Non-pigmented ciliary epithelial cell (primary cell): ENCODE measurements around the gene KAT8.
"Not testable (repeated sequence)": the region's sequence is repeated elsewhere in the genome, so short reads cannot be mapped to it uniquely, and the experiment has no call there.

Experiments
- DNase-seq: peaks from one replicate; pipeline ENCODE4 v3.0.0-alpha.2; 2010; ENCODE audit warnings: low read depth

The KAT8 gene

DNA sequence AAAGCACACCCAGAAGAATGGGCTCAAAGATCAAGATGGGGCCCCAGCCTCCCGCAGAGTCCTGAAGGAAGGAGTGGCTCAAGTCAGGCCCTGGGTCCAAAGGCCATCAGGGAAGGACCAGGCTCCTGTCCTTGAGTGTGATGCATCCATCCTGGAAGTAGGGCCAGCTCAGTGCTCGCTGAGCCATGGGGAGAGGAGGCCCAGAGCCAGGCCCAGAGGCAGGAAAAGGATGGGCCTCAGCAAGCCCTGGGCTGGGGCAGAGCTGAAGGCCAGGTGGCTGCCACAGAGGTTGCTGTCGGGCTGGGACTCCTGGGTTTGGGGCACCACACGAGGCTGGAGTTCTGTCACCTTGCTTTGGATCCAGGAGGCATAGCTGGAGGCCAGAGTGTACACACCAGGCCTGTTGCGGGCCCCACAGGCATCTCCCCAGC lies 14.4 kb downstream of the KAT8 start:
- DNase-seq, result no peak

- DNase-seq, result no peak
Measured at GRCh38 chr16:31132303-31132979, 15.0 kb downstream of the KAT8 start.

DNA sequence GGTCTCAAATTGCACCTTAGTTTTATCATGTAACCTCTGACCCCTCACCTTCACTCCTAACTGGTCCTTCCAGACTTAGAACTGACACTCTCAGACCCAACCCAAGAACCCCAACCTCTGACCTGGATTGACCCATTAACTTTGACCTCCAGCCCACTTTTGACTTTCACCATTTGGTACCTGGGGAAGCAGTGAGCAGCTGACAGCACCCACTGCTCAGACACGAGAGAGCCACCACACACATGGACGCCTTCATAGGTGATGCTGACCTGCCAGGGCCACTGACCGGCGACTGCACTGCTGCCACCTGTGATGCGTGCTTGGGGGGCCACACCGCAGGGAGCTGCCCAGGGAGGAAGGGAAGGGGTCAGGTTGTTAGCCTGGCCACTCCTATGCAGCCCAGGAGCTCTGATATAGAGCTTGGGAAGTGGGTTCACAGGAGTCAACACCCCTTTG lies 15.6 kb downstream of the KAT8 start:
- no peak for DNase-seq

DNA sequence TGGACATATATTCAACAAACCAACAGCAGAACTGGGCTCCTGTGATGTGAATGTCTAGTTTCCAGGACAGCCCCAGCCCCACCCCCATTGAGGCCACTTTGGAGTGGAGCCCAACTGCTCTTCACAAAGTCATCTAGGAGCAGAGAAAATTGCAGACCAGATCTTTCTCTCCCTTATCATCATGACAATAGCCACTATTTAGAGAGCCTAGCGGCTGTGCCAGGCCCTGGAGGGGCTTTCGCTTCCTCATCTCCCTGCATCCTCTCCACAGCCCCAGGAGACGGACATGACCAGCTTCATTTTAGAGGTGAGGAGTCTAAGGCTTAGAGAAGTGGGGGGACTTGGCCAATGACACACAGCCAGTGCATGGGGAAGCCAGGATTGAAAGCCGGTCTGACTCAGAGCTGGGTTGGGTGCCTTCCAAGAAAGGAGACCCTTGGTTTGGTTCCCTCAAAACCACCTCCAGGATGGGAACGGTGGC lies 16.7 kb downstream of the KAT8 start:
- DNase-seq, result no peak

DNA sequence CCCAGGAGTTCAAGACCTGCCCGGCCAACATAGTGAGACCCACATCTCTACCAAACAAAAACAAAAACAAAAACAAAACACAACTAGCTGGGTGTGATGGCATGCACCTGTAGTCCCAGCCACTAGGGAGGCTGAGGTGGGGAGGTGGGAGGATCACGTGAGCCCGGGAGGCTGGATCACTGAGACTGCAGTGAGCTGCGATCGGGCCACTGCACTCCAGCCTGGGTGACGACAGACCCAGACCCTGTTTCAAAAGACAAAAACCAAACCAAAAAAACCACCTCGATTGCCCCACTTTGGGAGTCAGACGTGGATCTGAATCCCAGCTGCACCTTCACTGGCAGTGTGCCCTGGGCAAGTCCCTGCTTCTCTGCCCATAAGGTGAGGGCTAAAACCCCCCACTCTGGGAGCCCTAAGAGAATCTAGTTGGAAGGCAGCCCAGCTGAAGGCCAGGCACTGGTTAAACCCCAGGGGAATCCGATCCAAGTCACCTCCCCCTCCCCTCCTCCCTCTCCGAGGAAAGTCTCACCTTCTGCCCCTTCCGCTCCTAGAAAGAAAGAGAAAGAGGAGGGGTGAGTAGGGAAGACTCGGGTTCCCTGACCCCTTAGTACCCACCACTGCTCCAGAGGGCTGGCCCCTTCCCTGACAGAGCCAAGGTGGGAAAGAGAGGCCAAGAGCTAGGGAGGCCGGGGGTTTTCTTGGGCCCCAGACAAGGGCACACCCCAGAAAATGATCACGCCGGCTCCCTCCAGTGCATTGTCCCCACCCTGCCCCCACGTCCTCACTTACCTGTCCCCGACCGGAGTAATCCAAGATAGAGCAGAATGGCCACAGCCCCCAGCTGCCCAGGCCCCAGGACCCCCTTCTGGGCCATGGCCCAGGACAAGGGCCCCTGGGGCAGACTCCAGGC lies 17.4 kb downstream of the KAT8 start:
- no peak for DNase-seq

DNA sequence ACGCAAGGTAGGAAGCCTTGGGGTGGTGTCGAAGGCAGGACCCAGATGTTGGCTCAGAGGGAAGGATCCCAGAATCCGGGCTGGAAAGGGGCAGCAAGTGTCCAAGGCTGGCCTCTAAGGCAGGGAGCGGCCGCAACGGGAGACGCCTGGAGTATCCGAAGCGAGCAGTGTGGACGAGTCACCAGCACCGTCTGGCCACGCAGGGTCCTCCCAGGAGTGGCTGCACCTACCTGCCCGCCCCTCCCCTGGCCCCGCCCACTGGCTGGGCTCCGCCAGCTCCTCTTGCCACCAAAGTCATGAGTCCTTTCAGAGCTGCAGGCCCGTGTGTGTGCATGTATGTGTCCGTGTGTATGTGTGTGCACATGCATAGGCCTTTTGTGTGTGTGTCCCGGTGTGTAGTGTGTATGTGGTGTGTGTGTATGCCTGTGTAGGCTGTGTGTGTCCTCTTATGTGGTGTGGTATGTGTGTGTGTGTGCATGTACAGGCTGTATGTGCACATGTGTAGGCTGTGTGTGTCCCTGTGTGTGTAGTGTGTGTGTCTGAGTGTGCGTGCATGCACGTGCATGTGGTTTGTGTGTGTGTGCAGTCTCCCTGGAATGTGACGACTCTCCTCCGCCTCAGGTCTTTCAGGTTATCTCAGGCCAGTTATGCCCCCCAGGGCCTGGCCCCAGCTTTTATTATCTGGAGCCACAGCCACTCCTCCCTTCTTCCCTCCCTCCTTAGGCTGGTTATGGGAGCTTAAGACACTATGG lies 18.2 kb downstream of the KAT8 start, which contains the start of gene PRSS8:
Gene PRSS8 (minus strand): TSS at position 193 of the 752 bp plus-strand sequence. CDS start 229 bp downstream, outside the sequence.
- no peak for DNase-seq

DNA sequence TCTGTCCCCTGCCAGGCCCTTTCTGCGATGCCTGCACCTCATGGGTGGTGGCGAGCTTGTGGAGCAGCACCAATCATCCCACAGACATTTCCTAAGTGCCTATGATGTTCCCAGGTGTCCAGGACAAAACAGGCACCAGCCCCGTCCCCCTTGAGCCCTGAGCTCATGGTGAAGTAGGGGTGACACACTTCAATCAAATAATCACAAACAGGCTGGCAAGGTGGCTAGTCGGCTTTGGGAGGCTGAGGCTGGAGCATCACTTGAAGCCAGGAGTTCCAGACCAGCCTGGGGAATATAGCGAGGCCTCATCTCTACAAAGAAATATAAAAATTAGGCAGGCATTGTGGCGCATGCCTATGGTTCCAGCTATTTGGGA lies 18.8 kb downstream of the KAT8 start:
- DNase-seq, result no peak

GRCh38 chr16:31136822-31137499 lies 19.5 kb downstream of the KAT8 start:
- not testable (repeated sequence) for DNase-seq

- no peak for DNase-seq
Measured at GRCh38 chr16:31138621-31139578, 21.4 kb downstream of the KAT8 start.

DNA sequence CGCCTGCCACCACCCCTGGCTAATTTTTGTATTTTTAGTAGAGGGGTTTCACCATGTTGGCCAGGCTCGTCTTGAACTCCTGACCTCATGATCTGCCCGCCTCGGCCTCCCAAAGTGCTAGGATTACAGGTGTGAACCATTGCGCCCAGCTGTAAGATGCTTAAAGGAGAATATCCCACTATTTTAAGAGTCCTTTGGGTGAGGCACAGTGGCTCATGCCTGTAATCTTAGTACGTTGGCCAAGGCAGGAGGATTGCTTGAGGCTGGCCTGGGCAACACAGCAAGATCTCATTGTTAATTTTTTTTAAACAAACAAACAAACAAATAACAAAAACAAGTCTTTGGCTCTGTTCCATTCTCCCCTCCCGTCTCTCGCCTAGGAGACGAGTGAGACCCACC lies 23.6 kb downstream of the KAT8 start:
- not testable (repeated sequence) for DNase-seq

DNA sequence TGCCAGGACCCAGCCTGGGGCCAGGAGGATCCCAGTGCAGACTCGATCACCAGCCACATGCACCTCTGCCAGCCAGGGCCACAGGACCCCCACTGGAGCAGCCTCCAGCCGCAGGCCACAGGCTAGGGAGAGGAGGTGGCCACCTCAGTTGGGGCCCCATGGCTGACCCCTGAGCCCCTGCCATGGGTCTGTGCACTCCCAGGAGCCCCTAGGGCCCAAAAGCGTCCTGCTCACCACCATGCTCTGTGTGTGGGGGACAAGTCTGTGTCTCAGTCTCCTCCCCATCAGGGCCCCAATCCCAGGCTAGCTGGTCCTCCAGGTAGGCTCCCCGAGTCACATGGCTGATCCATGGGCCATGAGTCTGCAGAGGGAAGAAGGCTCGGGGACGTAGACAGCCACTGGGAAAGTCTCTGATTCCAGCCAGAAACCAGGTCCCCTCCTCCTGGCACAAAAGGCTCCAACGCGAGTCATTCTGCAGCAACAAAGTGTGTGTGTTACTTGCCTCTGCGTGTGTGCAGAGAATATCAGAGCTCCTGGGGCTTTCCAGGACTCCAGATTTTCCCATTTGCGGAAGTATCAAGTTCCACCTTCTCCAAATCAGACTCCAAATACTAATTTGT lies 24.1 kb downstream of the KAT8 start:
- peak; percentile 27 for DNase-seq

- DNase-seq, result peak; percentile 91
Measured at GRCh38 chr16:31142109-31143010, 24.9 kb downstream of the KAT8 start.

DNA sequence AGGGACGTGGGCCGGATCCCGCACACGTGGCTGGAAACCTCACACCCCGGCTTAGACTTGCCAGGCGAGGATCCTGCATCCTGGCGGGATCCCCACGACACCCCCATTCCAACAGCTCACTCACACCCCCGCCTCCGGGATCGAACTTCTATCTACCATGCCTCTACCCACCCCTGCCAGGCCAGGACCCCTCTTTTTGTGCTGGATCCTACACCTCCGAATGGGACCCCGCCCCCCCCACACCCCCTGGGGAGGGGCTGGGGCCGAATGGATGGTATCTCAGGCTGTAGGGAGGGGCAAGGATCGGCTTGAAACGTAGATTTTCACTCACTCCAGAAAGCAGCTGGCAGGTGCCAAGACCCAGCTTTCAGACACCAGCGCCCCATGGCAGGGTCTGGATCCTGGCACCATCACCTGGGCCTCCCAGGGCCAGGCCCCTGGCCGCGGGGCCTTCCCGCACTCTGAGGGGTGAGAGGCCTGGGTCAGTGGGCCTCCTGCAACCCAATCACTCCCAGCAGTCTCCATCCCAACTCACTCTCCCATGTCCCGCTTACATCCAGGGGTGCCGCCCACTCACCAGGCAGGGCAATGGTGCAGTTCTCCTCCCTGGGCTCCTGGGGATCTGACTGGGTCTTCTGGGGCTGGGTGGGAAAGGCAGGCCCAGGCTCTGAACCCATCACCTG lies 25.7 kb downstream of the KAT8 start:
- DNase-seq, result no peak

DNA sequence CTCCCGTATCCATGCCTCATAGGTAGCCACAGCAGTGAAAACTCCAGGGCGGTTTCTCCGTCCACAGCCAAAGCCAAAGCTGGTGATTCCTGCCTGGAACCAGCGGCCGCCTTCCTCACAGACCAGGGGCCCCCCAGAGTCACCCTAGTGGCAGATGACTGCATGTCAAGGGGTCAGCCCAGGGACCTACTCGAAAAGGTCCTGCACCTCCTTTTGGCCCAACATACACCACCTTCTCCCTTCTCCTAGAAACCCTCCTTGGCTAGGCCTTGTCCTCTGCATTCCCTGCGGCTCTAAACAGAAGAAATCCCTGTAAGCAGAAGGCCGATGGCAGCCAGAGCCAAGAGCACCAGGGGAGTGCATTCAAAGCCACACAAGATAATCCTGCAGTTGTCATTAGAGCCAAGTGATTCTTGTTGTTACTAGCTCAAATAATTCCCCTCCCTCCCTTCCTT lies 26.3 kb downstream of the KAT8 start:
- DNase-seq, result no peak

- DNase-seq, result not testable (repeated sequence)
Measured at GRCh38 chr16:31144418-31144817, 27.0 kb downstream of the KAT8 start.

DNA sequence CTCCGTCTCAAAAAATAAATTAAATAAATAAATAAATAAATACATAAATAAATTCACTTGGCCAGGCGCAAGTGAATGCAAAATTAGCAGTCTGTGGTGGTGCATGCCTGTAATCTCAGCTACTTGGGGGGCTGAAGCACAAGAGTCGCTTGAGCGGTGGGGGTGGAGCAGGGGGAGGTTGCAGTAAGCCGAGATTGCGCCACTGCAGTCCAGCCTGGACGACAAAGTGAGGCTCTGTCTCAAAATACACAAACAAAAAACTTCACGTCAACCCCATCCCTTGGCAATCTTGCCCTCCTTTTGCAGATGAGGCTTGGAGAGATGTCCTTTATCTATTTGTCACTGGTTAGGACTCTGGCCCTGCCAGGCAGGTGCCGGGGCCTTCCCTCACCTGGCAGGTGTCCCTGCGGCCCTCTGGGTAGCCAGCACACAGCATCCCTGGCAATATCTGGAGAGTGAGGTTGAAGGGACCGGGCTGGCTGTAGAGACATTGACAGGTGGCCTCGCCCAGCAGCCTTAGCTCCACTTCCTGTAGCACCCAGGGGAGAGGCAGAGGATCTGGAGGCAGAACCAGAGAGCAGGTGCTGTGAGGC lies 28.0 kb downstream of the KAT8 start:
- no peak for DNase-seq

DNA sequence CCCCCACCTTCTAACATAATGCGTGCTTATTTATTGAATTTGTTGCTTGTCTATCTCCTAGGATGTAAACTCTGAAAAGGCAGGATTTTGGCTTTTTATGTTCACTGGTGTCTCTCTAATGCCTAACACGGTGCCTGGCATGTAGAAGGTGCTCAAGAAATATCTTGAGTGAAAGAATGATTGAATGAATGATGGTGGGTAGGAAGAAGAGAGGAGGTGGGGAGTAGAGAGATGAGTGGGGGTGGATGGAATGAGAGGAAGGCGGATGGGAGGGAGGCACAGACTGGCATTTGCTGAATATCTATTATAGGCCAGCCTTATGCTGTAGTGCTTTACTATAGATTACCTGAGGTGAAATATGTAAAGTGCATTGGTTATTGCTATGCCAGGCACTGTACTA lies 30.1 kb downstream of the KAT8 start:
- no peak for DNase-seq

DNA sequence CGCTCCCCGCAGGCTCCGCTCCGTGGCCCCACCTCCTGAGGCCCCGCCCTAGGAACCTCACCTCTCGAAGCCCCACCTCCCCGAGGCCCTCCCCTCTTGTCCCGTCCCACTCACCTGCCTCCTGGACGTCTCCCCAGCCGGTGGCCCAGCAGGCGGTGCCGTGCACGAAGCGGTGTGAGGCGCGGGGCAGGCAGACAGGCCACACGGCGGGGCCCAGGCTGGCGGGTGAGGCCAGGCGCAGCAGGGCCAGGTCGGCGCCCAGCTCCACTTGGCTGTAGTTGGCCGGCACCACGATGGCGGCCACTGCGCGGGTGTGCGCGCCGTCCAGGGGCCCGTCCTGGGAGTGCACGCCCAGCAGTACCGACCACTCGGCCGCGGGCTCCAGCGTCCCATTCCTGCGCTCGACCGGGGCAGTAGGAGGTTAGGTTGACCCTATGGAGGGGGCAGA lies 30.8 kb downstream of the KAT8 start:
- DNase-seq, result no peak
